H1 (cell line): Measurements from ENCODE around the gene MOB3B. TPM values are rescaled to one million over a fixed set of nuclear protein-coding genes. Genes with fewer than 3 reads are reported as not detected.

ENCODE experiments used
- CTCF ChIA-PET: fragments of 300-600 bp; sonication (Branson Sonifier 250); formaldehyde crosslinking; loops from one replicate; lab custom pipeline; 2021; ENCODE audit not compliant: partially characterized antibody; lab: Charles Lee
- POLR2A ChIA-PET: fragments of 300-600 bp; sonication (Branson Sonifier 250); formaldehyde crosslinking; loops from one replicate; lab custom pipeline; 2021; ENCODE audit warnings: inconsistent platforms; ENCODE audit not compliant: partially characterized antibody; lab: Charles Lee
- DNase-seq, 2 experiments: peaks; one replicate each; pipeline versions ENCODE4 v3.0.0 to v3.0.0-alpha.2; 2010 to 2022; ENCODE audit warnings: low spot score in 2 of 2, low read depth in 1 of 2, mixed read lengths in 1 of 2
- FAIRE-seq: peaks from 2 replicates; lab custom pipeline; 2011; peaks lifted over from hg19 to GRCh38; lab: Jason Lieb, UNC
- H2AFZ ChIP-seq: 2 replicates; pipeline ENCODE4 v1.8.1; 2012; ENCODE audit warnings: low read length, inconsistent platforms
- H2AK5ac ChIP-seq: 2 replicates; pipeline ENCODE4 v1.6.1; 2013; ENCODE audit warnings: low read depth, low read length
- H2BK120ac ChIP-seq: replicated peaks from 2 replicates; pipeline ENCODE3; 2013; ENCODE audit warnings: low read depth, low read length, inconsistent platforms
- H2BK12ac ChIP-seq: 2 replicates; pipeline ENCODE4 v1.6.1; 2013; ENCODE audit warnings: low read depth, low read length
- H2BK15ac ChIP-seq: 2 replicates; pipeline ENCODE4 v1.6.1; 2013; ENCODE audit warnings: low read length
- H2BK20ac ChIP-seq: 2 replicates; pipeline ENCODE4 v1.6.1; 2013; ENCODE audit warnings: low read length
- H2BK5ac ChIP-seq: 2 replicates; pipeline ENCODE4 v1.6.1; 2013; ENCODE audit warnings: low read depth, low read length
- H3K14ac ChIP-seq: 2 replicates; pipeline ENCODE4 v1.6.1; 2013; ENCODE audit warnings: inconsistent platforms; ENCODE audit not compliant: insufficient read length
- H3K18ac ChIP-seq: 2 replicates; pipeline ENCODE4 v1.6.1; 2013; ENCODE audit warnings: low read length; ENCODE audit errors: extremely low read depth
- H3K23ac ChIP-seq: 2 replicates; pipeline ENCODE4 v1.6.1; 2013; ENCODE audit warnings: inconsistent platforms; ENCODE audit not compliant: insufficient read length
- H3K23me2 ChIP-seq: 2 replicates; pipeline ENCODE4 v1.6.1; 2013; ENCODE audit warnings: low read depth, low read length
- H3K27ac ChIP-seq: 2 replicates; pipeline ENCODE4 v1.6.1; 2011; ENCODE audit warnings: low read depth, low read length, inconsistent platforms
- H3K27me3 ChIP-seq, 4 experiments: replicated peaks in 1 of 4; 1 replicate in 1 of 4; 2 replicates in 3 of 4; pipeline versions ENCODE4 v1.6.1 to v1.8.1; 2011 to 2013; ENCODE audit warnings: low read length in 3 of 4, mild to moderate bottlenecking in 3 of 4, inconsistent platforms in 2 of 4, mixed read lengths in 2 of 4, moderate library complexity in 1 of 4; ENCODE audit not compliant: control insufficient read depth in 3 of 4, insufficient read depth in 3 of 4; ENCODE audit errors: extremely low read depth in 1 of 4
- H3K36me3 ChIP-seq, 4 experiments: 2 replicates each; pipeline versions ENCODE4 v1.6.1 to v1.8.1; 2011 to 2013; ENCODE audit warnings: mild to moderate bottlenecking in 4 of 4, low read length in 3 of 4, moderate library complexity in 2 of 4, control low read depth in 1 of 4, inconsistent platforms in 1 of 4; ENCODE audit not compliant: insufficient read depth in 4 of 4, control insufficient read depth in 2 of 4
- H3K4ac ChIP-seq: replicated peaks from 2 replicates; pipeline ENCODE3; 2013; ENCODE audit warnings: low read length, low read depth, mixed read lengths, inconsistent platforms; ENCODE audit not compliant: insufficient read length
- H3K4me1 ChIP-seq, 4 experiments: replicated peaks in 1 of 4; 1 replicate in 1 of 4; 2 replicates in 3 of 4; pipeline versions ENCODE4 v1.6.1 to v1.8.1; 2011 to 2013; ENCODE audit warnings: low read length in 3 of 4, inconsistent platforms in 2 of 4, mixed read lengths in 1 of 4; ENCODE audit not compliant: insufficient read depth in 4 of 4, control insufficient read depth in 3 of 4
- H3K4me2 ChIP-seq, 2 experiments: 2 replicates each; pipeline versions ENCODE4 v1.6.1 to v1.8.1; 2011 to 2013; ENCODE audit warnings: low read depth in 2 of 2, low read length in 2 of 2, control low read depth in 1 of 2, inconsistent platforms in 1 of 2, mild to moderate bottlenecking in 1 of 2; ENCODE audit not compliant: insufficient read depth in 1 of 2
- H3K4me3 ChIP-seq, 4 experiments: fragments of 200-600, 300-600 bp in 1 of 4; sonication (generic), shearing (Covaris generic), sonication (Bioruptor Twin) in 1 of 4; 2 replicates each; pipeline versions ENCODE4 v1.5.1 to v1.8.1; 2011 to 2016; ENCODE audit warnings: low read length in 4 of 4, low read depth in 3 of 4, control low read depth in 2 of 4, inconsistent platforms in 2 of 4, mild to moderate bottlenecking in 2 of 4, mixed read lengths in 1 of 4, moderate library complexity in 1 of 4; ENCODE audit not compliant: insufficient read depth in 2 of 4; ENCODE audit errors: extremely low read depth in 1 of 4
- H3K56ac ChIP-seq: replicated peaks from 2 replicates; pipeline ENCODE3; 2013; ENCODE audit warnings: low read depth, mild to moderate bottlenecking, mixed read lengths, low read length, inconsistent platforms; ENCODE audit not compliant: insufficient read length
- H3K79me1 ChIP-seq: 2 replicates; pipeline ENCODE4 v1.6.1; 2013; ENCODE audit warnings: low read depth, low read length, control low read depth
- H3K79me2 ChIP-seq, 2 experiments: 2 replicates each; pipeline versions ENCODE4 v1.6.1 to v1.8.1; 2012 to 2013; ENCODE audit warnings: low read length in 2 of 2, mild to moderate bottlenecking in 2 of 2, inconsistent platforms in 1 of 2; ENCODE audit not compliant: insufficient read depth in 2 of 2, control insufficient read depth in 1 of 2
- H3K9ac ChIP-seq, 4 experiments: replicated peaks in 1 of 4; 1 replicate in 1 of 4; 2 replicates in 3 of 4; pipeline versions ENCODE4 v1.6.1 to v1.8.1; 2011 to 2013; ENCODE audit warnings: low read depth in 3 of 4, low read length in 3 of 4, control low read depth in 2 of 4, mild to moderate bottlenecking in 2 of 4, moderate library complexity in 2 of 4, inconsistent platforms in 1 of 4; ENCODE audit errors: extremely low read depth in 1 of 4
- H3K9me3 ChIP-seq, 2 experiments: 2 replicates each; pipeline versions ENCODE4 v1.6.1 to v1.8.1; 2012 to 2013; ENCODE audit warnings: mild to moderate bottlenecking in 2 of 2, moderate library complexity in 2 of 2, control low read depth in 1 of 2, inconsistent platforms in 1 of 2, low read depth in 1 of 2, low read length in 1 of 2, mixed read lengths in 1 of 2; ENCODE audit not compliant: insufficient read depth in 2 of 2
- H4K20me1 ChIP-seq, 2 experiments: replicated peaks in 1 of 2; 2 replicates each; pipeline versions ENCODE3 to v1.8.1; 2011 to 2013; ENCODE audit warnings: inconsistent platforms in 2 of 2, low read length in 2 of 2, mild to moderate bottlenecking in 1 of 2; ENCODE audit not compliant: insufficient read depth in 2 of 2, control insufficient read depth in 1 of 2
- H4K5ac ChIP-seq: 2 replicates; pipeline ENCODE4 v1.6.1; 2013; ENCODE audit warnings: low read length, low read depth, mixed read lengths, inconsistent platforms; ENCODE audit not compliant: insufficient read length
- H4K8ac ChIP-seq: 2 replicates; pipeline ENCODE4 v1.8.0; 2013; ENCODE audit warnings: mild to moderate bottlenecking, moderate library complexity, low read length, inconsistent platforms; ENCODE audit not compliant: insufficient read depth; ENCODE audit errors: extremely low read depth
- H4K91ac ChIP-seq: replicated peaks from 2 replicates; pipeline ENCODE3; 2013; ENCODE audit warnings: low read length, mixed read lengths, inconsistent platforms; ENCODE audit not compliant: insufficient read length
- RXRA ChIP-seq: IDR thresholded peaks from 2 replicates; pipeline ENCODE4 v1.6.1; 2011; ENCODE audit warnings: low read depth, mild to moderate bottlenecking, low read length, moderate library complexity; ENCODE audit not compliant: insufficient read depth
- YY1 ChIP-seq: IDR thresholded peaks from 2 replicates; pipeline ENCODE4 v1.6.1; 2011; ENCODE audit warnings: low read depth, mild to moderate bottlenecking, low read length
- WGBS, 2 experiments: shearing (Covaris generic) in 1 of 2; methylation state at CpG; one replicate each; pipeline versions ENCODE4 v1.1.6 to v1.1.7; 2013 to 2015; ENCODE audit warnings: low lambda C conversion rate in 2 of 2, mixed read lengths in 2 of 2, inconsistent platforms in 1 of 2, low coverage in 1 of 2, missing lambda C conversion rate in 1 of 2; ENCODE audit not compliant: insufficient replicate concordance in 2 of 2, insufficient coverage in 1 of 2, insufficient read length in 1 of 2; ENCODE audit errors: extremely low coverage in 1 of 2, missing lambda C conversion rate in 1 of 2; 5-methylcytosine and 5-hydroxymethylcytosine counted together
- polyA plus RNA-seq, 7 experiments: library from polyadenylated mRNA; depleted of rRNA in 3 of 7; stranded (reverse) in 5 of 7; unstranded in 2 of 7; fragments of >200 nt in 5 of 7; fragments of 200-250 nt in 2 of 7; gene quantifications; 1 replicate in 5 of 7; 2 replicates in 1 of 7; 4 replicates in 1 of 7; pipeline versions ENCODE4 v1.2.1 to v1.2.3, GENCODE V29; 2011 to 2013; ENCODE audit warnings: missing spikeins in 2 of 7, mixed read lengths in 2 of 7
- total RNA-seq: library from RNA; stranded (reverse); fragmentation: NEBNext Ultra II Directional; extraction: Animal tissue kit (Norgen Biotek cat#: 25700); gene quantifications from 2 replicates; pipeline ENCODE4 v1.2.1, GENCODE V29; 2021

MOB3B gene
- total and polyA plus RNA-seq, 2 of the 8 experiments (the other 6 are each of a cell fraction or from before 2014, with no cell fraction given) = 12.7 to 16.1 TPM

- H3K14ac ChIP-seq = no peak overlapping the region
- H4K5ac ChIP-seq = no peak overlapping the region
- H3K4me3 ChIP-seq = no peak overlapping the region
- H3K36me3 ChIP-seq = peaks cover 6 to 72% (median 23%) of the 10 kb centered on the region in 4 experiments; a peak in 7 of 8 replicates
- H3K23me2 ChIP-seq = no peaks in the 10 kb centered on the region
- H3K9me3 ChIP-seq = no peaks in the 10 kb centered on the region
- H4K8ac ChIP-seq = no peak overlapping the region
- no peaks in the 10 kb centered on the region for H3K4me1 ChIP-seq
- H2BK12ac ChIP-seq = no peak overlapping the region
- ChIA-PET CTCF (interaction anchor here (0.9 to 2.0 kb wide), 3 partner anchors 9 to 224 kb away, joined by 4 to 9 read pairs (median 4); no protein-coding TSS in a partner anchor), POLR2A (no interaction called here)
- no peak overlapping the region for H3K27ac ChIP-seq
- FAIRE-seq (no peak), DNase-seq (no peak)
- H2AK5ac ChIP-seq = no peak overlapping the region
- H4K91ac ChIP-seq = no peak overlapping the region
- no peak overlapping the region for H2AFZ ChIP-seq
- no peak overlapping the region for H2BK15ac ChIP-seq
- no peak for TF ChIP-seq YY1
- no peak for TF ChIP-seq RXRA
- no peak overlapping the region for H3K56ac ChIP-seq
- no peaks in the 10 kb centered on the region for H4K20me1 ChIP-seq
- no peak overlapping the region for H3K18ac ChIP-seq
- no peaks in the 10 kb centered on the region for H3K79me2 ChIP-seq
- H2BK5ac ChIP-seq = no peak overlapping the region
- 97% methylated on average over 8 of the region's 8 CpGs; no CpG with 5 or more reads in 1 of the 2 experiments for WGBS, 2 experiments
- no peaks in the 10 kb centered on the region for H3K79me1 ChIP-seq
- no peak overlapping the region for H2BK20ac ChIP-seq
- no peak overlapping the region for H3K9ac ChIP-seq
- H2BK120ac ChIP-seq = no peak overlapping the region
- no peak overlapping the region for H3K4me2 ChIP-seq
- no peaks in the 10 kb centered on the region for H3K27me3 ChIP-seq
- no peak overlapping the region for H3K23ac ChIP-seq
- H3K4ac ChIP-seq = no peak overlapping the region
These were observed 26.9 kb upstream of the MOB3B start for GRCh38 chr9:27556470-27556869.
